H1 (cell line): ENCODE measurements around the gene UQCRC2. TPM values are rescaled to one million over a fixed set of nuclear protein-coding genes. Genes with fewer than 3 reads are reported as not detected.

Source experiments
- CTCF ChIA-PET: fragments of 300-600 bp; sonication (Branson Sonifier 250); formaldehyde crosslinking; loops from one replicate; lab custom pipeline; 2021; ENCODE audit not compliant: partially characterized antibody; lab: Charles Lee
- POLR2A ChIA-PET: fragments of 300-600 bp; sonication (Branson Sonifier 250); formaldehyde crosslinking; loops from one replicate; lab custom pipeline; 2021; ENCODE audit warnings: inconsistent platforms; ENCODE audit not compliant: partially characterized antibody; lab: Charles Lee
- DNase-seq, 2 experiments: peaks; one replicate each; pipeline versions ENCODE4 v3.0.0 to v3.0.0-alpha.2; 2010 to 2022; ENCODE audit warnings: low spot score in 2 of 2, low read depth in 1 of 2, mixed read lengths in 1 of 2
- FAIRE-seq: peaks from 2 replicates; lab custom pipeline; 2011; peaks lifted over from hg19 to GRCh38; lab: Jason Lieb, UNC
- H2AFZ ChIP-seq: 2 replicates; pipeline ENCODE4 v1.8.1; 2012; ENCODE audit warnings: low read length, inconsistent platforms
- H2AK5ac ChIP-seq: 2 replicates; pipeline ENCODE4 v1.6.1; 2013; ENCODE audit warnings: low read depth, low read length
- H2BK120ac ChIP-seq: replicated peaks from 2 replicates; pipeline ENCODE3; 2013; ENCODE audit warnings: low read depth, low read length, inconsistent platforms
- H2BK12ac ChIP-seq: 2 replicates; pipeline ENCODE4 v1.6.1; 2013; ENCODE audit warnings: low read depth, low read length
- H2BK15ac ChIP-seq: 2 replicates; pipeline ENCODE4 v1.6.1; 2013; ENCODE audit warnings: low read length
- H2BK20ac ChIP-seq: 2 replicates; pipeline ENCODE4 v1.6.1; 2013; ENCODE audit warnings: low read length
- H2BK5ac ChIP-seq: 2 replicates; pipeline ENCODE4 v1.6.1; 2013; ENCODE audit warnings: low read depth, low read length
- H3K14ac ChIP-seq: 2 replicates; pipeline ENCODE4 v1.6.1; 2013; ENCODE audit warnings: inconsistent platforms; ENCODE audit not compliant: insufficient read length
- H3K18ac ChIP-seq: 2 replicates; pipeline ENCODE4 v1.6.1; 2013; ENCODE audit warnings: low read length; ENCODE audit errors: extremely low read depth
- H3K23ac ChIP-seq: 2 replicates; pipeline ENCODE4 v1.6.1; 2013; ENCODE audit warnings: inconsistent platforms; ENCODE audit not compliant: insufficient read length
- H3K23me2 ChIP-seq: 2 replicates; pipeline ENCODE4 v1.6.1; 2013; ENCODE audit warnings: low read depth, low read length
- H3K27ac ChIP-seq: 2 replicates; pipeline ENCODE4 v1.6.1; 2011; ENCODE audit warnings: low read depth, low read length, inconsistent platforms
- H3K27me3 ChIP-seq, 4 experiments: replicated peaks in 1 of 4; 1 replicate in 1 of 4; 2 replicates in 3 of 4; pipeline versions ENCODE4 v1.6.1 to v1.8.1; 2011 to 2013; ENCODE audit warnings: low read length in 3 of 4, mild to moderate bottlenecking in 3 of 4, inconsistent platforms in 2 of 4, mixed read lengths in 2 of 4, moderate library complexity in 1 of 4; ENCODE audit not compliant: control insufficient read depth in 3 of 4, insufficient read depth in 3 of 4; ENCODE audit errors: extremely low read depth in 1 of 4
- H3K36me3 ChIP-seq, 4 experiments: 2 replicates each; pipeline versions ENCODE4 v1.6.1 to v1.8.1; 2011 to 2013; ENCODE audit warnings: mild to moderate bottlenecking in 4 of 4, low read length in 3 of 4, moderate library complexity in 2 of 4, control low read depth in 1 of 4, inconsistent platforms in 1 of 4; ENCODE audit not compliant: insufficient read depth in 4 of 4, control insufficient read depth in 2 of 4
- H3K4ac ChIP-seq: replicated peaks from 2 replicates; pipeline ENCODE3; 2013; ENCODE audit warnings: low read length, low read depth, mixed read lengths, inconsistent platforms; ENCODE audit not compliant: insufficient read length
- H3K4me1 ChIP-seq, 4 experiments: replicated peaks in 1 of 4; 1 replicate in 1 of 4; 2 replicates in 3 of 4; pipeline versions ENCODE4 v1.6.1 to v1.8.1; 2011 to 2013; ENCODE audit warnings: low read length in 3 of 4, inconsistent platforms in 2 of 4, mixed read lengths in 1 of 4; ENCODE audit not compliant: insufficient read depth in 4 of 4, control insufficient read depth in 3 of 4
- H3K4me2 ChIP-seq, 2 experiments: 2 replicates each; pipeline versions ENCODE4 v1.6.1 to v1.8.1; 2011 to 2013; ENCODE audit warnings: low read depth in 2 of 2, low read length in 2 of 2, control low read depth in 1 of 2, inconsistent platforms in 1 of 2, mild to moderate bottlenecking in 1 of 2; ENCODE audit not compliant: insufficient read depth in 1 of 2
- H3K4me3 ChIP-seq, 4 experiments: fragments of 200-600, 300-600 bp in 1 of 4; sonication (generic), shearing (Covaris generic), sonication (Bioruptor Twin) in 1 of 4; 2 replicates each; pipeline versions ENCODE4 v1.5.1 to v1.8.1; 2011 to 2016; ENCODE audit warnings: low read length in 4 of 4, low read depth in 3 of 4, control low read depth in 2 of 4, inconsistent platforms in 2 of 4, mild to moderate bottlenecking in 2 of 4, mixed read lengths in 1 of 4, moderate library complexity in 1 of 4; ENCODE audit not compliant: insufficient read depth in 2 of 4; ENCODE audit errors: extremely low read depth in 1 of 4
- H3K56ac ChIP-seq: replicated peaks from 2 replicates; pipeline ENCODE3; 2013; ENCODE audit warnings: low read depth, mild to moderate bottlenecking, mixed read lengths, low read length, inconsistent platforms; ENCODE audit not compliant: insufficient read length
- H3K79me1 ChIP-seq: 2 replicates; pipeline ENCODE4 v1.6.1; 2013; ENCODE audit warnings: low read depth, low read length, control low read depth
- H3K79me2 ChIP-seq, 2 experiments: 2 replicates each; pipeline versions ENCODE4 v1.6.1 to v1.8.1; 2012 to 2013; ENCODE audit warnings: low read length in 2 of 2, mild to moderate bottlenecking in 2 of 2, inconsistent platforms in 1 of 2; ENCODE audit not compliant: insufficient read depth in 2 of 2, control insufficient read depth in 1 of 2
- H3K9ac ChIP-seq, 4 experiments: replicated peaks in 1 of 4; 1 replicate in 1 of 4; 2 replicates in 3 of 4; pipeline versions ENCODE4 v1.6.1 to v1.8.1; 2011 to 2013; ENCODE audit warnings: low read depth in 3 of 4, low read length in 3 of 4, control low read depth in 2 of 4, mild to moderate bottlenecking in 2 of 4, moderate library complexity in 2 of 4, inconsistent platforms in 1 of 4; ENCODE audit errors: extremely low read depth in 1 of 4
- H3K9me3 ChIP-seq, 2 experiments: 2 replicates each; pipeline versions ENCODE4 v1.6.1 to v1.8.1; 2012 to 2013; ENCODE audit warnings: mild to moderate bottlenecking in 2 of 2, moderate library complexity in 2 of 2, control low read depth in 1 of 2, inconsistent platforms in 1 of 2, low read depth in 1 of 2, low read length in 1 of 2, mixed read lengths in 1 of 2; ENCODE audit not compliant: insufficient read depth in 2 of 2
- H4K20me1 ChIP-seq, 2 experiments: replicated peaks in 1 of 2; 2 replicates each; pipeline versions ENCODE3 to v1.8.1; 2011 to 2013; ENCODE audit warnings: inconsistent platforms in 2 of 2, low read length in 2 of 2, mild to moderate bottlenecking in 1 of 2; ENCODE audit not compliant: insufficient read depth in 2 of 2, control insufficient read depth in 1 of 2
- H4K5ac ChIP-seq: 2 replicates; pipeline ENCODE4 v1.6.1; 2013; ENCODE audit warnings: low read length, low read depth, mixed read lengths, inconsistent platforms; ENCODE audit not compliant: insufficient read length
- H4K8ac ChIP-seq: 2 replicates; pipeline ENCODE4 v1.8.0; 2013; ENCODE audit warnings: mild to moderate bottlenecking, moderate library complexity, low read length, inconsistent platforms; ENCODE audit not compliant: insufficient read depth; ENCODE audit errors: extremely low read depth
- H4K91ac ChIP-seq: replicated peaks from 2 replicates; pipeline ENCODE3; 2013; ENCODE audit warnings: low read length, mixed read lengths, inconsistent platforms; ENCODE audit not compliant: insufficient read length
- BCL11A ChIP-seq, 2 experiments: IDR thresholded peaks; one replicate each; pipeline ENCODE4 v1.6.1; 2011; ENCODE audit warnings: low read depth in 2 of 2, low read length in 2 of 2, mild to moderate bottlenecking in 2 of 2
- BRCA1 ChIP-seq: IDR thresholded peaks from 2 replicates; pipeline ENCODE4 v1.6.1; 2012; ENCODE audit warnings: low read depth, low read length, improper control_type of control experiment
- CHD2 ChIP-seq: IDR thresholded peaks from 2 replicates; pipeline ENCODE4 v1.6.1; 2012; ENCODE audit warnings: low read length, improper control_type of control experiment
- FOSL1 ChIP-seq: IDR thresholded peaks from 2 replicates; pipeline ENCODE4 v1.6.1; 2011; ENCODE audit warnings: mild to moderate bottlenecking, low read depth, low read length, moderate library complexity; ENCODE audit not compliant: insufficient read depth
- HDAC6 ChIP-seq: IDR thresholded peaks from one replicate; pipeline ENCODE4 v1.7.1; 2012; ENCODE audit warnings: low read depth, mild to moderate bottlenecking, inconsistent platforms, low read length, moderate library complexity
- JUN ChIP-seq: IDR thresholded peaks from 2 replicates; pipeline ENCODE4 v1.6.1; 2011; ENCODE audit warnings: low read depth, mild to moderate bottlenecking, improper control_type of control experiment, low read length
- KDM1A ChIP-seq: fragments of 200-600, 300-600 bp; sonication (generic); IDR thresholded peaks from 2 replicates; pipeline ENCODE4 v1.7.1; 2016; ENCODE audit warnings: mild to moderate bottlenecking, low read length, borderline replicate concordance
- MAFK ChIP-seq: IDR thresholded peaks from 2 replicates; pipeline ENCODE4 v1.6.1; 2012; ENCODE audit warnings: low read depth, mild to moderate bottlenecking, improper control_type of control experiment, low read length
- SP4 ChIP-seq: IDR thresholded peaks from 2 replicates; pipeline ENCODE4 v1.6.1; 2012; ENCODE audit warnings: low read length, inconsistent platforms
- TAF1 ChIP-seq: IDR thresholded peaks from 2 replicates; pipeline ENCODE4 v1.6.1; 2011; ENCODE audit warnings: mild to moderate bottlenecking, low read depth, low read length
- TAF7 ChIP-seq: optimal IDR thresholded peaks from 2 replicates; pipeline ENCODE3; 2011; ENCODE audit warnings: low read depth, mild to moderate bottlenecking, inconsistent platforms, low read length, moderate library complexity, borderline replicate concordance
- TBP ChIP-seq: IDR thresholded peaks from 2 replicates; pipeline ENCODE4 v1.6.1; 2011; ENCODE audit warnings: low read depth, low read length, improper control_type of control experiment
- ZNF274 ChIP-seq: IDR thresholded peaks from 2 replicates; pipeline ENCODE4 v1.7.0; 2012; ENCODE audit warnings: low read length, borderline replicate concordance; ENCODE audit errors: extremely low read depth
- WGBS, 2 experiments: shearing (Covaris generic) in 1 of 2; methylation state at CpG; one replicate each; pipeline versions ENCODE4 v1.1.6 to v1.1.7; 2013 to 2015; ENCODE audit warnings: low lambda C conversion rate in 2 of 2, mixed read lengths in 2 of 2, inconsistent platforms in 1 of 2, low coverage in 1 of 2, missing lambda C conversion rate in 1 of 2; ENCODE audit not compliant: insufficient replicate concordance in 2 of 2, insufficient coverage in 1 of 2, insufficient read length in 1 of 2; ENCODE audit errors: extremely low coverage in 1 of 2, missing lambda C conversion rate in 1 of 2; 5-methylcytosine and 5-hydroxymethylcytosine counted together
- polyA plus RNA-seq, 7 experiments: library from polyadenylated mRNA; depleted of rRNA in 3 of 7; stranded (reverse) in 5 of 7; unstranded in 2 of 7; fragments of >200 nt in 5 of 7; fragments of 200-250 nt in 2 of 7; gene quantifications; 1 replicate in 5 of 7; 2 replicates in 1 of 7; 4 replicates in 1 of 7; pipeline versions ENCODE4 v1.2.1 to v1.2.3, GENCODE V29; 2011 to 2013; ENCODE audit warnings: missing spikeins in 2 of 7, mixed read lengths in 2 of 7
- total RNA-seq: library from RNA; stranded (reverse); fragmentation: NEBNext Ultra II Directional; extraction: Animal tissue kit (Norgen Biotek cat#: 25700); gene quantifications from 2 replicates; pipeline ENCODE4 v1.2.1, GENCODE V29; 2021

UQCRC2 gene
- total and polyA plus RNA-seq, 2 of the 8 experiments (the other 6 are each of a cell fraction or from before 2014, with no cell fraction given): 94.4 to 182 TPM

DNA sequence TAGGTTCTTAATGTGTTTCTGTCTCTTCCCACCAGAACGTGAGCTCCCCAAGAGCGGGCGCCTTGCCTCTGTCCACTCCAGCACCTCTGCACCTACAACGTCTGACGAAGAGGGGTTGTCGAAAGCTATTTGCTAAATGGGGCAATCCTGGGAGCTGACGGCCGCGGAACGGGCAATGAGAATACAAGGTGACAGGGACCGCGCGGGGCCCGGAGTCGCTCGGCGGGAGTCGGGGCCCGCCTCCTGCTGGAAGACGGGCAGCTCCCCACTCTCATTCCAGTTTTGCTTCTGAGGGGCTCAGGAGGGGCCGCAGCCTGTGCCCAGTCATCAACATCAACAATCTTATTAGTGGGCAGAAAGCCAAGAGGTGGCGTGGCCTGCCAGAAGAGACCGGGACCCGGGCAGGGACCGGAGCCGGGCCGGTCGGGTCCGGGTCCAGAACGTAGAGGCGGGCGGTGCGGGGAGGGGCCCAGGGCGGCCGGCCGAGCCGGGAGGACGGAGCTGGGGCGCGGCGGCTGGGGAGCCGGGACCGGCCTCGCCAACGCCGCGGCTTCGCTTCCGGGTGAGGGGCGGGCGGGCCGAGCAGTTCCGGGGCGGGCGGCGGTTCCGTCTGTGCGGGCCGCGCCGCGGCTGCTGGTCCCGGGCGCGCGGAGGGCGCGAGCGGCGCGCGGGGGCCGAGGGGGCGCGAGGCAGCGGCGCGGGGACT, 54.5 kb downstream of the UQCRC2 start, which contains the start of gene MOSMO:
Gene MOSMO, plus strand, starts transcription at position 603 of the 706 bp plus-strand sequence. CDS start 191 bp downstream, outside the sequence.
- 0 out of 7 replicates have a peak, but pooled peaks cover 0 to 2% (median under 1%) of the 10 kb centered on the region in 4 experiments for H3K27me3 ChIP-seq
- no peak within 1 kb of the TSS for H2BK20ac ChIP-seq
- peak within 1 kb of the TSS; percentile 79 to 100 (median 88) for H3K4me3 ChIP-seq
- peaks cover 3 to 4% of the 10 kb centered on the region in 2 experiments for H4K20me1 ChIP-seq
- H4K8ac ChIP-seq: peak within 1 kb of the TSS; percentile 85; the same call in 1 of the 2 replicates
- no peak within 1 kb of the TSS for H4K5ac ChIP-seq
- H3K4ac ChIP-seq: no peak within 1 kb of the TSS
- H3K36me3 ChIP-seq: no peaks in the 10 kb centered on the region
- WGBS, 2 experiments: 1% methylated on average over 33 of the region's 78 CpGs; no CpG with 5 or more reads in 1 of the 2 experiments
- no peak within 1 kb of the TSS for H3K23ac ChIP-seq
- peaks cover 0 to 24% of the 10 kb centered on the region in 2 experiments; a peak in 2 of 4 replicates for H3K79me2 ChIP-seq
- CTCF ChIA-PET: interaction anchor here (0.8 to 19.4 kb wide), 7 partner anchors 9 to 180 kb away, joined by 3 to 247 read pairs (median 7); no protein-coding TSS in a partner anchor
- H3K9ac ChIP-seq: peak within 1 kb of the TSS; percentile 20 to 80 (median 42); a peak in 6 of 7 replicates
- no peak within 1 kb of the TSS for H3K14ac ChIP-seq
- H2BK15ac ChIP-seq: no peak within 1 kb of the TSS
- no peak within 1 kb of the TSS for H3K18ac ChIP-seq
- H3K27ac ChIP-seq: no peak within 1 kb of the TSS; the same call in 1 of the 2 replicates
- FAIRE-seq (no peak), DNase-seq (peak in 1 of 2 experiments; percentile 78)
- peaks cover 2% of the 10 kb centered on the region; the same call in 1 of the 2 replicates for H3K79me1 ChIP-seq
- H2BK120ac ChIP-seq: no peak within 1 kb of the TSS
- no peak within 1 kb of the TSS for H2BK12ac ChIP-seq
- peaks cover 0 to 6% (median 1%) of the 10 kb centered on the region in 4 experiments; a peak in 1 of 7 replicates for H3K4me1 ChIP-seq
- H2AK5ac ChIP-seq: no peak within 1 kb of the TSS
- H2BK5ac ChIP-seq: no peak within 1 kb of the TSS
- H2AFZ ChIP-seq: peak within 1 kb of the TSS; percentile 84
- POLR2A ChIA-PET: interaction anchor here (0.7 to 2.7 kb wide), 9 partner anchors 13 to 290 kb away, joined by 3 to 8 read pairs (median 3); no protein-coding TSS in a partner anchor
- H4K91ac ChIP-seq: no peak within 1 kb of the TSS
- H3K56ac ChIP-seq: no peak within 1 kb of the TSS
- H3K23me2 ChIP-seq: peaks cover 8% of the 10 kb centered on the region; the same call in 1 of the 2 replicates
- H3K4me2 ChIP-seq: peak within 1 kb of the TSS; percentile 85 to 95
- H3K9me3 ChIP-seq: no peaks in the 10 kb centered on the region
- no peak for TF ChIP-seq MAFK
- TF ChIP-seq KDM1A: no peak
- TF ChIP-seq CHD2: no peak
- no peak for TF ChIP-seq ZNF274
- no peak for TF ChIP-seq FOSL1
- TF ChIP-seq TAF7: no peak
- TF ChIP-seq SP4: no peak
- TF ChIP-seq BRCA1: no peak
- TF ChIP-seq BCL11A (IDR thresholded peaks at IDR 0.05; ENCODE audit: low read depth in 2 of 2, low read length in 2 of 2): no peak
- peak; percentile 32; the same call in 1 of the 2 replicates for TF ChIP-seq TAF1
- no peak for TF ChIP-seq HDAC6
- TF ChIP-seq TBP: peak; percentile 32; the same call in 1 of the 2 replicates
- no peak for TF ChIP-seq JUN
